Activated CD8-positive, alpha-beta memory T cell treated with anti-CD3 and anti-CD28 coated beads for 48 hours (primary cell): ENCODE measurements around the gene TTC33.

Source experiments
- DNase-seq, 3 experiments: peaks; one replicate each; pipeline ENCODE4 v3.0.0-alpha.2; 2020; ENCODE audit warnings: low read depth in 2 of 3, low spot score in 2 of 3

TTC33 gene

DNA sequence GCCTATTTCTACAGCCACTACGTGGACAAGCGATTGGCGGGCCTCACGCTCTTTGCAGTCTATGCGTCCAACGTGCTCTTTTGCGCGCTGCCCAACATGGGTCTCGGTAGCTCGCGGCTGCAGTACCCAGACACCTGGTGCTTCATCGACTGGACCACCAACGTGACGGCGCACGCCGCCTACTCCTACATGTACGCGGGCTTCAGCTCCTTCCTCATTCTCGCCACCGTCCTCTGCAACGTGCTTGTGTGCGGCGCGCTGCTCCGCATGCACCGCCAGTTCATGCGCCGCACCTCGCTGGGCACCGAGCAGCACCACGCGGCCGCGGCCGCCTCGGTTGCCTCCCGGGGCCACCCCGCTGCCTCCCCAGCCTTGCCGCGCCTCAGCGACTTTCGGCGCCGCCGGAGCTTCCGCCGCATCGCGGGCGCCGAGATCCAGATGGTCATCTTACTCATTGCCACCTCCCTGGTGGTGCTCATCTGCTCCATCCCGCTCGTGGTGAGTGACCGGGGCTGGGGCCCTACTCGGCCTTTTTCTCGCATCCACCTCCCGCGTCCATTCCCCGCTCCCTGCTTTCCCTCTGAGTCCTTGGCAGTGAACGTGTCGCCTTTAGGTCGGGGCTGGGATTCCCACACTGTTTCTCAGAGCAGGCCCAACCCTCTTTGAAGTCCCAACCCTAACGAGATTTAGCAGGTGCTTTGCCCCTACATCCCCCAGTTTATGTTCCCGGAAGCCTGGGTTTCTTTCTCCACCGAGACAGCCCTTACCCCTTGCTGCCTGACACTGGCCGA lies 74.2 kb downstream of the TTC33 start:
- peak in 1 of 3 experiments; percentile 26 for DNase-seq

GRCh38 chr5:40680741-40681362 lies 74.9 kb downstream of the TTC33 start:
- DNase-seq: peak in 1 of 3 experiments; percentile 27

DNA sequence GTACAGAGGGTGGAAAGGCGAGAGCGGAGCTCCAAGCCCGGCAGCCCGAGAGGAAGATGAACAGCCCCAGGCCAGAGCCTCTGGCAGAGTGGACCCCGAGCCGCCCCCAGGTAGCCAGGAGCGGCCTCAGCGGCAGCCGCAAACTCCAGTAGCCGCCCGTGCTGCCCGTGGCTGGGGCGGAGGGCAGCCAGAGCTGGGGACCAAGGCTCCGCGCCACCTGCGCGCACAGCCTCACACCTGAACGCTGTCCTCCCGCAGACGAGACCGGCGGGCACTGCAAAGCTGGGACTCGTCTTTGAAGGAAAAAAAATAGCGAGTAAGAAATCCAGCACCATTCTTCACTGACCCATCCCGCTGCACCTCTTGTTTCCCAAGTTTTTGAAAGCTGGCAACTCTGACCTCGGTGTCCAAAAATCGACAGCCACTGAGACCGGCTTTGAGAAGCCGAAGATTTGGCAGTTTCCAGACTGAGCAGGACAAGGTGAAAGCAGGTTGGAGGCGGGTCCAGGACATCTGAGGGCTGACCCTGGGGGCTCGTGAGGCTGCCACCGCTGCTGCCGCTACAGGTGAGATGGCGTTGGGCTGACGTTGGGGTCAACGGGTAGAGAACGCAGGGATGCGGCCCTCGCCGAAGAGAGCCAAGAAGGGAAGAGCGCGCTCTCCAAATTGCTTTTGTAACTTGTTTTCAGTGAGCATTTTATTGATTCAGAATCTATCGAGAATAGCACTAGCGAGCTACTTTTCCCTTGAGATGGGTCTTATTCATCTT lies 75.7 kb downstream of the TTC33 start, which contains the start of gene PTGER4:
Gene PTGER4 (plus strand): TSS at position 3 of the 769 bp plus-strand sequence. CDS start 1,079 bp downstream, outside the sequence.
- no peak for DNase-seq

GRCh38 chr5:40679148-40679912 lies 76.4 kb downstream of the TTC33 start:
- peak; percentile 82 to 89 (median 88) for DNase-seq

GRCh38 chr5:40678460-40679147 lies 77.2 kb downstream of the TTC33 start:
- DNase-seq: no peak

DNA sequence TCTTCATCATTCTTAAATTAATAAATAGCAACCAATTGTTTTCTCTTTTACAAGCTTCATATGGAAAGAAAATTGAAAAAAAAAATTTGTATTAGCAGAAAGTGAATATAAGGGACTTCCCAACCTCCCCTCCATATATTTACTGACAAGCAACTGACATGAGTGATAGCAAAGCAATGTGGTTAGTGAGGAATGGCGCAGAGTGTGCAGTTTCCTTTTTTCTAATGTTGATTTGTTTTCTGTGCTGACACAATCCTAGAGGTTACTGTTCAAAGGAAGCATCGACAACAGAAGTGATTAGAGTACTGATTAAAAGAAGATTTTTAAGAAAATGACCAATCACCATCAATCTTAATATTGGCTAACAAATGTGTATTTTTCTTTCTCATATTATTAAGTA lies 77.7 kb downstream of the TTC33 start:
- DNase-seq: no peak

DNA sequence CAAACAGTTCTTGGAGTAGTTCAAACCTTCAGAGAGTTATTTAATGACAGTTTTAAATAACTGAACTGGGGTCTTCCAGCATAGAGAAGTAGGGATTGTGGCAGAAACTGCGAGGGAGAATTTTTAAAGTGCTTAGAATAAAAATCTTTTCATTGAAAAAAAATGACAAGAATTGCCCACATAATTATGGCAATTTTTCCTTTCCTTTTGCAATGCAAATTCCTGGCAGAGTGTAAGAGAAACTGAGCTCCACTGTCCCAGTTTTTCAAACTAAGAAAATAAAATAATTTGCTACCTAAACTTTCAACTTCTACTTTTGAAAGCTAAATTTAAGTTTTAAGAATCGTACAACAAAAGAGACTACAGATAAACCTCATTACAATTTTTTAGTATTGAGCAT lies 78.3 kb downstream of the TTC33 start:
- DNase-seq: no peak

DNA sequence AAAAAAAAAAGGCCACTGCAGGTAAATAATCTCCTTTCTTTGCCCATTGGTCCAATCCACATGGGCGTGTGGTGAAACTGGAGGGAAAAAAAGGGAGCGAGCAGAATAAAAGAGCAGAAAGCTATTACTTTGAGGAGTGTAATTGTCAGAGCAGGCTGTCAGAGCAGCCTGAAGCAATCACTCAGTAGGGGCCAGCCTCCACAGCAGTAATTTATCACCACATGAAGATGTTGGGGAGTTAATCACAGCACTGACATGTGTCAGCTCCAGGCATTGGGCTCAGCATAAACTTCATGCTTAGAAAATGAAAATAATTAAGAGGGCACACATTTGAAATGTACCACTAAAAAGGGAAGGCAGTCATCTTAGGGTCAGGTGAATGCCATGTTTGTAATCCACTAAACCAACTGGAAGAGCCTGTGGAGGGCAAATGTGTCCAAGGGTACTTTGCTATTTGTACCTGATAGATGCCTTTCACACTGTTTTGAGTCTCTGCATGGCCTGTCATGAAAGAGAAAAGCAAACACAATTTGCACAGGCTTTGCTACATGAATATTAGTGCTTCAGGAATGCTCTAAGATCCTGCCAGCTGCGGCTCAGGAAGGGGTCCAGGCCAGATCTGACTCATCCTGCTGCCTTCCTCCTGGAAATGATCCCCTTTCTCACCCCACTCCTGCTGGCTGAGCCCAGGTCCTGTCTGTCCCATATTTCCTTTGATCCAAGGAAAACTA lies 79.0 kb downstream of the TTC33 start:
- DNase-seq: no peak

GRCh38 chr5:40675396-40676133 lies 80.2 kb downstream of the TTC33 start:
- no peak for DNase-seq

DNA sequence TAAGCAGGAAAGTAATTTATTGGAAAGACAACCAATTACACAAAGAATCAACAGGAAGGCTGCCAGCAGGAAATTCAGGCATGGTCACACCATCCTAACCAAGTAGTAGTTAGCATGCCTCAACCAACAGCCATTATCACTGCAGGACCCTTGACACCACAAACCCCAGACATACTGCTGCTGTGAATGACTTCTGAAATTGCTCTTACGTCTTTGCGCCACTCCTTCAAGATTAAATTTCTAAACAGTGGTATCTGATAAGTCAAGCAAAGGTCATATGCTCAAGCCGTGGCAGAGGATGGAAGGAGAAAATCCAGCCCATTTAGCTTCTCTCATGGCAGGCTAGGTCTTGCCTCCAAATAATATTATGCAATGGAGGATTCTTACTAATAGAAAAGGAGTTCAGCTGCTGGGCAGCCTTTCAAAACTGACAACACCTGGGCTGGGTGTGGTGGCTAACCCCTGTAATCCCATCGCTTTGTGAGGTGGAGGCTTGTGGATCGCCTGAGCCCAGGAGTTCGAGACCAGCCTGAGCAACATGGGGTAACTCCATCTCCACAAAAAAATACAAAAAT lies 81.0 kb downstream of the TTC33 start:
- DNase-seq: no peak

GRCh38 chr5:40672425-40672824 lies 83.3 kb downstream of the TTC33 start:
- no peak for DNase-seq

DNA sequence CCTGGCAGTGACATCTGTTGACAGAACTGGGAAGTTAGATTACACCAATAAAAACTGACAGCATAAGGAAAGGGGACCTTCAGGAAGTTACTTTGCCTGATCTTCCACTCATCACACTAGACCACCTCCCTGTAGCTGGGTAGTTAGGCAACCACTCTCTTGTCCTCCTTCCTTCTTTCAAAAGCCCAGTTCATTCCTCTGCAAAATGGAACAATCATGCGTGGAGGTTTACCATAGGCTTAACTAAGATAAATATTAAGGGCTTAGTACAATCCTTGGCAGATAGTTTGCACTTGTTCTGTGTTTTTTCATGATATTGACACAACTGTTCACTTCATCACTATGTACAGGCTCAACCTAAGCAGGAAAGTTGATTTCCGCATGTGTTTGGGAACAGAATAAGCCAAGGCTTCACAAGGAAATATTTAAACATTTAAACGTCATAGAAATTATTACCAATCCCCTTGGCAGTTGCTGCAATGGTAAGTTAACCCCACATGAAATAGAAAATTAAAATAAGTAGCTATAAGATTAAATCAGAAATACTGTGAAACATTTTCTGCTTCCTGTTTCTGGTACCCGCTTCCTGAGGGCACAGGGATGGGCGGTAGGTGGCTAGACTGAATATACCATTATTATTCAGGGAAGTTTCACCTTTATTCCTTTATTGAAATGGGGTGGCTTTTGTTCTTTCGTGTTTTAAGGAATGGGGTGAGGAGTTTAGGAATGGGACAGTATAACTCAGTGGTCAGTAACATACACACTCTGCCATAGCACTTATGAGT lies 86.0 kb downstream of the TTC33 start:
- no peak for DNase-seq

DNA sequence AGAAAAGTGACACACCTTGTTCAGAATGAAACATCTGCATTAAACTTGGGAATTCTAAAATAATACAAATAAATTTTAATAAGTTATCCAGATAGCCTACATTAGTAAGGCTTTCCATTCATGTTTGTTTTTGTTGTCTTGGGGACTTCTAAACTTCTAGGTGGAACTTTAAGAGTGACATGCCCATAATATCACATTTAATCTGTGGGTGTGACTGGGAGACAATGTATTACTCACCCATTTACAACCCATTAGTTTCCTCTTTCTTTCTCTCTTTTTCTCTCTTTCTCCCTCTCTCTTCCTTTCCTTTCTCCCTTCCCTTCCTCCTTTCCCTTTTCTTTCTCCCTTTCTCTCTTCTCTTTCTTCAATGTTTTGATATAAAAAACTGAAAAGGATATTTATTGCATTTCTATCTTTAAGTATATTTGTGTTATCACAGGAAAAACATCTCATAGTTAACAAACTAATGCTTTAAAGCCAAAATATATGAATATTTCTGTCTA lies 88.5 kb downstream of the TTC33 start:
- DNase-seq: no peak

DNA sequence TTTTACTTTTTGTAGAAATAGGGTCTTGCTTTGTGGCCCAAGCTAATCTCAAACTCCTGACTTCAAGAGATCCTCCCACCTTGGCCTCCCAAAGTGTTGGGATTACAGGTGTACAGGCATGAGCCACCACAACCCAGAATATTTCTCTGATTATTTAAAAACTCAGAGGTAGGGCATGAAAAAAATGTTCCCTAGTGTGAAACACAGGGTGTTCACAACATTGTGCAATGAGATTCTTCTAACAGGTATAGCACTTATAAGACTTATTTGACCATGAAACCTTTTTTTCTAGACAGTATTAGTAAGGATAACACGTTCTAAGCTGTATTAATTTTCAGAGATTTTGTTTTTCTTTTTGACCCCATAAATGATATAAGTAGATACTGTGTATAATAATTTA lies 89.1 kb downstream of the TTC33 start:
- no peak for DNase-seq

DNA sequence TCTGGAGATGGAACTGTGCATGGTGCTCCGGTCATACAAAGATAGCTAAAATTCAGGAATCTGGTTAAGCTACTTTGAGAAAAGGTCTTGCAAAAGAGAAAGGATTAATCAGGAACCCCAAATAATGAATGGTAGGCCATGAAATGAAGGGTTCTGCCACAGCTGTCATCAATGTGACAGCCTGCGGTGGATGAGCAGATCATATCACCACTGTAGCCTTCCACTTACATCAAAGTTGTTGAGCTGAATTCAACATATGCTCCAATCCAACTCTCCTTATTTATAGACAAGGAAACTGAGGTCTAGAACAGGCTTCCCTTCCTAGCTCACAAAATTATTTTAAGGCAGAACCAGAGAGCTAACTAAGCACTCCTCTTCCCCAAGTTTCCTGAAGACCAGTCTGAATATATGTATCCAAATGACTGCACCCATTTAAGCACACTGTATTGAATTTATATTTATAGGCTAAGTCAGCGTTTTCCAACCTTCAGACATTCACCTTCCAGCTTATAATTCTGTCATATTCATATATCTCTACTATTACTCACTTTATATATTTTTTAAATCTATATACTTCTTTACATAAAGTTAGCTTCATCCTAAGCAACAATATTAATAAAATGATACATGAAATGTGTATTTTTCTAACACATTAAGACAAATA lies 90.0 kb downstream of the TTC33 start:
- no peak for DNase-seq

DNA sequence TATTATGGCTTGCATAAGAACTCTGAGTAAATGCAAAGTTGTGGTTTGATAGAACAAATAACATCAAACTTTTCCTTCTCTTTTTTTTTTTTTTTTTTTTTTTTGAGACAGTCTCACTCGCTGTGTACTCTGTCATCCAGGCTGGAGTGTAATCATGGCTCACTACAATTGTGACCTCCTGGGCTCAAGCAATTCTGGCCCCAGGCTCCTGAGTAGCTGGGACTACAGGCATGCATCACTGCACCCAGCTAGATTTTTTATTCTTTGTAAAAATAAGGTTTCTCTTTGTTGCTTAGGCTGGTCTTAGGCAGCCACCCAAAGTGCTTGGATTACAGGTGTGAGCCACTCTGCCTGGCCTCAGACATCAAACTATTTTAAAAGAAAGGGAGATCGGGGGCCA lies 95.0 kb downstream of the TTC33 start:
- DNase-seq: no peak

DNA sequence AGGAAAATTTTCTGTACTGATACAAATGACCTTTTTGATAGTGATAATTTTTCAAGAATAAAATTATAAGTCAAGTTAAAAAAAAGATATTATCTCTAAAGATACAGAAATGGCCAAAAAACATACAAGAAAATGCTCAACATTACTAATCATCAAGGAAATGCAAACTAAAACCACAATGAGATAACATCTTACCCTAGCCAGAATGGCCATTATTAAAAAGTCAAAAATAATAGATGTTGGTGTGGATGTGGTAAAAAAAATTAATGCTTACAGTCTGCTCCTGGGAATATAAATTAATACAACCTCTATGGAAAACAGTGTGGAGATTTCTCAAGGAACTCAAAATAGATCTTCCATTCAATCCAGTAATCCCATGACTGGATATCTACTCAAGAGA lies 99.0 kb downstream of the TTC33 start:
- no peak for DNase-seq
